ENCODE data around the gene P3H2. TPM values are rescaled to one million over a fixed set of nuclear protein-coding genes. Genes with fewer than 3 reads are reported as not detected.

Gene P3H2
- total and polyA plus RNA-seq, 2 donors (not counting 1 experiment from before 2014, with no cell fraction given), result not detected

GRCh38 chr3:190012784-190013183 lies 107.9 kb downstream of the P3H2 start:
- H3K4me3 Mint-ChIP-seq, result no peak overlapping the region
- no peak overlapping the region for H3K4me3 ChIP-seq (ENCODE audit: control extremely low read depth in 1 of 5, extremely low read depth in 1 of 5, insufficient read depth in 1 of 5, low read depth in 2 of 5, low read length in 4 of 5)

GRCh38 chr3:190012314-190012782 lies 108.3 kb downstream of the P3H2 start:
- WGBS (ENCODE audit: insufficient coverage), result 76% methylated on average over 3 of the region's 4 CpGs
- Histone ChIP-seq H3K79me2 (ENCODE audit: control insufficient read depth, insufficient read depth, low read length) (no peaks in the 10 kb centered on the region), H3K27me3 (replicated peaks in 1 of 4; ENCODE audit: control extremely low read depth in 1 of 4, control insufficient read depth in 3 of 4, insufficient read depth in 4 of 4, low read length in 3 of 4) (no peaks in the 10 kb centered on the region), H3K4me1 (ENCODE audit: control insufficient read depth in 2 of 2, insufficient read depth in 2 of 2, low read length in 2 of 2) (no peaks in the 10 kb centered on the region), H3K9me3 (ENCODE audit: control extremely low read depth in 1 of 3, control insufficient read depth in 2 of 3, insufficient read depth in 1 of 3, low read length in 2 of 3) (no peaks in the 10 kb centered on the region), H3K4me3 (ENCODE audit: control extremely low read depth in 1 of 5, extremely low read depth in 1 of 5, insufficient read depth in 1 of 5, low read depth in 2 of 5, low read length in 4 of 5) (no peak overlapping the region), H3K4me2 (replicated peaks; ENCODE audit: low read depth, low read length, poor library complexity, severe bottlenecking) (no peak overlapping the region), H2AFZ (ENCODE audit: insufficient read depth, low read depth, low read length, poor library complexity, severe bottlenecking) (no peak overlapping the region), H4K20me1 (ENCODE audit: control insufficient read depth, insufficient read depth, low read length, poor library complexity, severe bottlenecking) (no peaks in the 10 kb centered on the region), H3K27ac (ENCODE audit: low read length in 2 of 2) (no peak overlapping the region), H3K9ac (ENCODE audit: low read length) (no peak overlapping the region), H3K36me3 (replicated peaks in 1 of 2; ENCODE audit: control extremely low read depth in 1 of 2, control insufficient read depth in 1 of 2, extremely low read depth in 1 of 2, insufficient read depth in 2 of 2, low read length in 1 of 2) (no peaks in the 10 kb centered on the region)
- ChIA-PET POLR2A (no interaction called here), CTCF (no interaction called here)
- intact Hi-C loops (cut with micrococcal nuclease), result no loop called here
- Mint-ChIP-seq H3K27me3 (no peaks in the 10 kb centered on the region), H3K27ac (no peak overlapping the region), H3K9me3 (ENCODE audit: insufficient read depth) (no peaks in the 10 kb centered on the region), H3K4me3 (no peak overlapping the region), H3K4me1 (no peaks in the 10 kb centered on the region)
- no peak for ATAC-seq (ENCODE audit: low read depth)
- TF ChIP-seq CTCF (IDR thresholded peaks at IDR 0.05) (no peak), EZH2 (IDR thresholded peaks at IDR 0.05; ENCODE audit: borderline replicate concordance, insufficient read depth, low read depth, low read length, poor library complexity, severe bottlenecking) (no peak)
- DNase-seq, result no peak

More at GRCh38 chr3:190012784-190013183, 107.9 kb downstream of the P3H2 start:
- Histone ChIP-seq H3K4me2 (replicated peaks; ENCODE audit: low read depth, low read length, poor library complexity, severe bottlenecking) (no peak overlapping the region), H3K36me3 (replicated peaks in 1 of 2; ENCODE audit: control extremely low read depth in 1 of 2, control insufficient read depth in 1 of 2, extremely low read depth in 1 of 2, insufficient read depth in 2 of 2, low read length in 1 of 2) (no peaks in the 10 kb centered on the region), H3K27ac (ENCODE audit: low read length in 2 of 2) (no peak overlapping the region), H3K27me3 (replicated peaks in 1 of 4; ENCODE audit: control extremely low read depth in 1 of 4, control insufficient read depth in 3 of 4, insufficient read depth in 4 of 4, low read length in 3 of 4) (no peaks in the 10 kb centered on the region), H4K20me1 (ENCODE audit: control insufficient read depth, insufficient read depth, low read length, poor library complexity, severe bottlenecking) (no peaks in the 10 kb centered on the region), H3K9me3 (ENCODE audit: control extremely low read depth in 1 of 3, control insufficient read depth in 2 of 3, insufficient read depth in 1 of 3, low read length in 2 of 3) (no peaks in the 10 kb centered on the region), H2AFZ (ENCODE audit: insufficient read depth, low read depth, low read length, poor library complexity, severe bottlenecking) (no peak overlapping the region), H3K4me1 (ENCODE audit: control insufficient read depth in 2 of 2, insufficient read depth in 2 of 2, low read length in 2 of 2) (no peaks in the 10 kb centered on the region), H3K79me2 (ENCODE audit: control insufficient read depth, insufficient read depth, low read length) (no peaks in the 10 kb centered on the region), H3K9ac (ENCODE audit: low read length) (no peak overlapping the region)
- WGBS (ENCODE audit: insufficient coverage), result 100% methylated on average over 2 of the region's 6 CpGs
- intact Hi-C loops (cut with micrococcal nuclease), result no loop called here
- Mint-ChIP-seq H3K27ac (no peak overlapping the region), H3K9me3 (ENCODE audit: insufficient read depth) (no peaks in the 10 kb centered on the region), H3K4me1 (no peaks in the 10 kb centered on the region), H3K27me3 (no peaks in the 10 kb centered on the region)
- DNase-seq, result no peak
- ChIA-PET POLR2A (no interaction called here), CTCF (interaction anchor here (0.6 kb wide), 1 partner anchor 19 kb away, joined by 3 read pairs; no protein-coding TSS in a partner anchor)
- ATAC-seq (ENCODE audit: low read depth), result no peak
- TF ChIP-seq CTCF (IDR thresholded peaks at IDR 0.05) (no peak), EZH2 (IDR thresholded peaks at IDR 0.05; ENCODE audit: borderline replicate concordance, insufficient read depth, low read depth, low read length, poor library complexity, severe bottlenecking) (no peak)

Data from B cell (primary cell).